Right lobe of liver (tissue), 4 donors: Measurements from ENCODE around the gene ZBED2.

Experiments
- POLR2A ChIP-seq: fragments of 450-650 bp; IDR thresholded peaks from one replicate; pipeline ENCODE4 v1.6.1; 2017; ENCODE audit warnings: antibody characterized with exemption, mild to moderate bottlenecking
- TF ChIP-seq, protein P1 (sequence below), 4 donors: fragments of 200-600 bp in 3 of 4; fragments of 450-650 bp in 1 of 4; IDR thresholded peaks; one replicate each; pipeline versions ENCODE4 v1.5.1 to v1.8.0; 2016 to 2022; ENCODE audit warnings: antibody characterized with exemption in 4 of 4, mild to moderate bottlenecking in 2 of 4
- donor health status: DM: no; HTN: no; CAD: no.
- donor health status: DM: no; HTN: no; CAD: no.
- donor health status: DM: no; HTN: yes; CAD: no.

DNA sequence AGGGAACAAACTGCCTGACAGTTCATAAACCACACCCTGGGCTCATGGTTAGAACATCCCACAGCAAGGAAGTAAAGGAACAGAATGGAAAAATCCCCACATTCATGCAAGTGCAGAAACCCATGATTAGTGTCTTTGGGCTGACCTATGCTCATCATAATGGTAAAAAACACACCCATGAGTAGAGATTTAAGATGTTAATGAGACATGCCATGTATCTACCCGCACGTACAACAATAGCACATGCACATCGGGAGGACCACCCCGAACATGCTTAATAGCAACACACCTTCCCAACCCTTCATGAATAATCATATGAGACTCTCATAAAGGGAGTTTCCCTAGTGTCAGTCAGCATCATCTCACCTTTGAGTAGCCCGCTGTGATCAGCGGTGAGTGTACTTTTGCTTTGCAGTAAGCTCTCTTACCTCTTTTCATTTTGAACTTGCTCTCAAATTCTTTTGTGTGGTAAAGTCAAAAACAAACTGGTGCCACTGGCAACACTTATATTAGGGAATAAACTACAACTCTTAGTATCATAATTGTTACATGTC, 23.2 kb downstream of the ZBED2 start:
- TF ChIP-seq, protein P1, sequence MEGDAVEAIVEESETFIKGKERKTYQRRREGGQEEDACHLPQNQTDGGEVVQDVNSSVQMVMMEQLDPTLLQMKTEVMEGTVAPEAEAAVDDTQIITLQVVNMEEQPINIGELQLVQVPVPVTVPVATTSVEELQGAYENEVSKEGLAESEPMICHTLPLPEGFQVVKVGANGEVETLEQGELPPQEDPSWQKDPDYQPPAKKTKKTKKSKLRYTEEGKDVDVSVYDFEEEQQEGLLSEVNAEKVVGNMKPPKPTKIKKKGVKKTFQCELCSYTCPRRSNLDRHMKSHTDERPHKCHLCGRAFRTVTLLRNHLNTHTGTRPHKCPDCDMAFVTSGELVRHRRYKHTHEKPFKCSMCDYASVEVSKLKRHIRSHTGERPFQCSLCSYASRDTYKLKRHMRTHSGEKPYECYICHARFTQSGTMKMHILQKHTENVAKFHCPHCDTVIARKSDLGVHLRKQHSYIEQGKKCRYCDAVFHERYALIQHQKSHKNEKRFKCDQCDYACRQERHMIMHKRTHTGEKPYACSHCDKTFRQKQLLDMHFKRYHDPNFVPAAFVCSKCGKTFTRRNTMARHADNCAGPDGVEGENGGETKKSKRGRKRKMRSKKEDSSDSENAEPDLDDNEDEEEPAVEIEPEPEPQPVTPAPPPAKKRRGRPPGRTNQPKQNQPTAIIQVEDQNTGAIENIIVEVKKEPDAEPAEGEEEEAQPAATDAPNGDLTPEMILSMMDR (IDR thresholded peaks at IDR 0.05), result no peak
- no peak for TF ChIP-seq POLR2A
